Nephron (organoid): ENCODE results near the gene MRPL3.

Source experiments
- H3K27ac Mint-ChIP-seq, 3 experiments: 2 replicates each; pipeline ENCODE4 v1.8.0; 2020; ENCODE audit warnings: mixed read lengths in 3 of 3, mild to moderate bottlenecking in 2 of 3, moderate library complexity in 1 of 3
- H3K27me3 Mint-ChIP-seq: 2 replicates; pipeline ENCODE4 v1.8.0; 2021; ENCODE audit warnings: low read depth, mild to moderate bottlenecking, moderate library complexity, mixed read lengths
- H3K36me3 Mint-ChIP-seq: 2 replicates; pipeline ENCODE4 v1.8.0; 2020; ENCODE audit warnings: low read depth, mixed read lengths
- H3K4me1 Mint-ChIP-seq: 2 replicates; pipeline ENCODE4 v1.8.0; 2020; ENCODE audit warnings: mixed read lengths
- H3K4me3 Mint-ChIP-seq, 3 experiments: 2 replicates each; pipeline ENCODE4 v1.8.0; 2020; ENCODE audit warnings: mild to moderate bottlenecking in 3 of 3, mixed read lengths in 3 of 3, moderate library complexity in 2 of 3
- H3K9me3 Mint-ChIP-seq: 2 replicates; pipeline ENCODE4 v1.8.0; 2020; ENCODE audit warnings: mixed read lengths
- TF ChIP-seq, protein P1 (sequence below), 3 experiments: fragments of 200-600 bp; sonication (generic); IDR thresholded peaks; one replicate each; pipeline ENCODE4 v1.5.0; 2021; ENCODE audit warnings: antibody characterized with exemption in 3 of 3; ENCODE audit not compliant: unreplicated experiment in 3 of 3

MRPL3 gene

GRCh38 chr3:131432441-131432840 is 70.3 kb downstream of the MRPL3 start:
- Mint-ChIP-seq H3K27me3 (no peaks in the 10 kb centered on the region), H3K9me3 (no peaks in the 10 kb centered on the region), H3K4me3 (no peak overlapping the region), H3K36me3 (no peaks in the 10 kb centered on the region), H3K27ac (no peak overlapping the region), H3K4me1 (no peaks in the 10 kb centered on the region)
- TF ChIP-seq, protein P1, sequence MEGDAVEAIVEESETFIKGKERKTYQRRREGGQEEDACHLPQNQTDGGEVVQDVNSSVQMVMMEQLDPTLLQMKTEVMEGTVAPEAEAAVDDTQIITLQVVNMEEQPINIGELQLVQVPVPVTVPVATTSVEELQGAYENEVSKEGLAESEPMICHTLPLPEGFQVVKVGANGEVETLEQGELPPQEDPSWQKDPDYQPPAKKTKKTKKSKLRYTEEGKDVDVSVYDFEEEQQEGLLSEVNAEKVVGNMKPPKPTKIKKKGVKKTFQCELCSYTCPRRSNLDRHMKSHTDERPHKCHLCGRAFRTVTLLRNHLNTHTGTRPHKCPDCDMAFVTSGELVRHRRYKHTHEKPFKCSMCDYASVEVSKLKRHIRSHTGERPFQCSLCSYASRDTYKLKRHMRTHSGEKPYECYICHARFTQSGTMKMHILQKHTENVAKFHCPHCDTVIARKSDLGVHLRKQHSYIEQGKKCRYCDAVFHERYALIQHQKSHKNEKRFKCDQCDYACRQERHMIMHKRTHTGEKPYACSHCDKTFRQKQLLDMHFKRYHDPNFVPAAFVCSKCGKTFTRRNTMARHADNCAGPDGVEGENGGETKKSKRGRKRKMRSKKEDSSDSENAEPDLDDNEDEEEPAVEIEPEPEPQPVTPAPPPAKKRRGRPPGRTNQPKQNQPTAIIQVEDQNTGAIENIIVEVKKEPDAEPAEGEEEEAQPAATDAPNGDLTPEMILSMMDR (IDR thresholded peaks at IDR 0.05; ENCODE audit: unreplicated experiment in 3 of 3) = no peak

- TF ChIP-seq, protein P1 (IDR thresholded peaks at IDR 0.05; ENCODE audit: unreplicated experiment in 3 of 3) = no peak
- Mint-ChIP-seq H3K27me3 (no peaks in the 10 kb centered on the region), H3K4me3 (no peak overlapping the region), H3K36me3 (no peaks in the 10 kb centered on the region), H3K9me3 (no peaks in the 10 kb centered on the region), H3K27ac (no peak overlapping the region), H3K4me1 (no peaks in the 10 kb centered on the region)
These were observed 71.0 kb downstream of the MRPL3 start for GRCh38 chr3:131431754-131432153.

DNA sequence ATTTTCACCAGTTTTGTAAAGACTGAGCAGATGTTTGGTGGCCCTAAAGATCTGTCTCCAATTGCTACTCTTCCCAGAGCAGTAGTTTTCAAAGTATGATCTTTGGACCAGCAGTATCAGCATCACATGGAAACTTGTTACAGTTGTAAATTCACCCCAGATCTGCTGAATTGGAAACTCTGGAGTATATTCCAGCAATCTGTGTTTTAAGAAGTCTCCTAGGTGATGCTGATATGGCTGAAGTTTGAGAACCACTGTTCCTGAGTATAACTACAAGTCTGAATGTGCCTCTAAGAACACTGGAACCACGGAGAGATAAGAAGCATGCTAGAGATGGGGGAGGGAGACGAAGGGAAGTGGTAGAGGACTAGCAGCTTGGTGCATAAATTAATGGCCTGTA is 75.5 kb downstream of the MRPL3 start:
- Mint-ChIP-seq H3K4me1 (no peaks in the 10 kb centered on the region), H3K27ac (no peak overlapping the region)

GRCh38 chr3:131421957-131422498 is 80.7 kb downstream of the MRPL3 start:
- Mint-ChIP-seq H3K27ac (no peak overlapping the region), H3K4me1 (no peaks in the 10 kb centered on the region), H3K27me3 (peaks cover 12% of the 10 kb centered on the region), H3K9me3 (no peaks in the 10 kb centered on the region), H3K4me3 (no peak overlapping the region), H3K36me3 (no peaks in the 10 kb centered on the region)
- TF ChIP-seq, protein P1 (IDR thresholded peaks at IDR 0.05; ENCODE audit: unreplicated experiment in 3 of 3) = no peak

More for the DNA sequence above, 75.5 kb downstream of the MRPL3 start:
- no peaks in the 10 kb centered on the region for H3K36me3 Mint-ChIP-seq
- TF ChIP-seq, protein P1 (IDR thresholded peaks at IDR 0.05; ENCODE audit: unreplicated experiment in 3 of 3) = no peak
- no peaks in the 10 kb centered on the region for H3K9me3 Mint-ChIP-seq
- H3K4me3 Mint-ChIP-seq = no peak overlapping the region
- peaks cover under 1% of the 10 kb centered on the region for H3K27me3 Mint-ChIP-seq

- Mint-ChIP-seq H3K9me3 (no peaks in the 10 kb centered on the region), H3K4me1 (no peaks in the 10 kb centered on the region), H3K27me3 (peaks cover 12% of the 10 kb centered on the region), H3K4me3 (no peak overlapping the region), H3K27ac (no peak overlapping the region), H3K36me3 (no peaks in the 10 kb centered on the region)
- TF ChIP-seq, protein P1 (IDR thresholded peaks at IDR 0.05; ENCODE audit: unreplicated experiment in 3 of 3) = no peak
These were observed 81.5 kb downstream of the MRPL3 start for GRCh38 chr3:131421301-131421700.

GRCh38 chr3:131417751-131418150 is 85.0 kb downstream of the MRPL3 start:
- Mint-ChIP-seq H3K4me1 (no peaks in the 10 kb centered on the region), H3K4me3 (no peak overlapping the region), H3K27me3 (peaks cover 12% of the 10 kb centered on the region), H3K36me3 (no peaks in the 10 kb centered on the region), H3K9me3 (peaks cover 10% of the 10 kb centered on the region), H3K27ac (no peak overlapping the region)
- TF ChIP-seq, protein P1 (IDR thresholded peaks at IDR 0.05; ENCODE audit: unreplicated experiment in 3 of 3) = no peak
